ENCODE data around the gene DOHH. TPM values are rescaled to one million over a fixed set of nuclear protein-coding genes. Genes with fewer than 3 reads are reported as not detected.

Gene DOHH
- total RNA-seq, 3 donors from 2014 or later, result 11.6 to 13.4 (median 12.2) TPM

GRCh38 chr19:3444695-3445234 lies 55.7 kb downstream of the DOHH start:
- Histone ChIP-seq H3K27me3 (no peaks in the 10 kb centered on the region), H3K9me3 (no peaks in the 10 kb centered on the region), H3K27ac (no peak overlapping the region), H3K4me3 (no peak overlapping the region), H3K36me3 (no peaks in the 10 kb centered on the region), H3K4me1 (no peaks in the 10 kb centered on the region)
- TF ChIP-seq POLR2A (IDR thresholded peaks at IDR 0.05) (no peak), CTCF (IDR thresholded peaks at IDR 0.05) (no peak), POLR2AphosphoS5 (IDR thresholded peaks at IDR 0.05) (no peak)
- no peak for DNase-seq (ENCODE audit: low spot score in 2 of 2)
- intact Hi-C loops (cut with DNase I; ENCODE audit: low total_unique reads), result no loop called here

DNA sequence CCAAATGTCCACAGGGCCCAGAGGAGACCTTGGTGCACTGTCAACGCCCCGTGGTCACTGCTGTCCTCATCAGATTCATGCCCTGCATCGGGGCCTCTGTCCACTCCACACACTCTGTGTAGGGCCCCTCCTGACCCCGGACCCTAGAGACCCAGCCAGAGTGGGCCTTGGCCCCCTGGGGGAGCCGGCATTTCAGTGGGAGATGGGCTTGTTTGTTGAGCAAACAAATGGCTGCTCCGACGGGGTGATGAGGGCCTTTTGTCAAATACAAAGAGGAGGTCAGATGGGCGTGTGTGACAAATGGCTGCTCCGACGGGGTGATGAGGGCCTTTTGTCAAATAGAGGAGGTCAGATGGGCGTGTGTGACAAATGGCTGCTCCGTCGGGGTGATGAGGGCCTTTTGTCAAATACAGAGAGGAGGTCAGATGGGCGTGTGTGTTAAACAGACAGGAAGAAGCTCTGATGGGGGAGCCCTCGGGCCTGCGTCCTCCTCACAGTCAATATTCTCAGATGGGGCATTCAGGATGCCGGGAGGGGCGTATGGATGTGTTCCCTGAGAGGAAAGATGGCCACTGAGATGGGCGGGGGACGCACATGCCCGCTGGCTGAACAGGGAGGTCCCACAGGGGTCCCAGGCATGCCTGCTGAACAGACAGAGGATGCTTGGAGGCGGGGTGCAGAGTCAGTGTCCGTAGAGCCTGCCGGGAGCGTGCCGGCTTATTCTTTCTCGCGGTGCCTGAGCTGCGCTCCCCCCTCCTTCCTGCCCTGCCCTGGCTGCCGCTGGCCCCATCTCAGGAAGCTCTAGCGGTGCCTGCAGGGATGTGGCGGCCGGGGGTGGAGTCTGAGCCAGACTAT lies 56.4 kb downstream of the DOHH start:
- TF ChIP-seq POLR2AphosphoS5 (IDR thresholded peaks at IDR 0.05), result no peak
- no peak for TF ChIP-seq CTCF (IDR thresholded peaks at IDR 0.05)
- TF ChIP-seq POLR2A (IDR thresholded peaks at IDR 0.05), result no peak
- DNase-seq (ENCODE audit: low spot score in 2 of 2), result no peak
- Histone ChIP-seq H3K4me1 (no peaks in the 10 kb centered on the region), H3K27ac (peak overlapping the region in 1 of 2 donors; percentile 30), H3K4me3 (peak overlapping the region in 1 of 3 donors; percentile 2), H3K36me3 (no peaks in the 10 kb centered on the region), H3K9me3 (no peaks in the 10 kb centered on the region), H3K27me3 (no peaks in the 10 kb centered on the region)
- intact Hi-C loops (cut with DNase I; ENCODE audit: low total_unique reads), result no loop called here

GRCh38 chr19:3442487-3443071 lies 57.9 kb downstream of the DOHH start:
- Histone ChIP-seq H3K27ac (no peak overlapping the region), H3K36me3 (no peaks in the 10 kb centered on the region), H3K9me3 (no peaks in the 10 kb centered on the region), H3K4me3 (no peak overlapping the region), H3K27me3 (no peaks in the 10 kb centered on the region), H3K4me1 (no peaks in the 10 kb centered on the region)
- no peak for DNase-seq (ENCODE audit: low spot score in 2 of 2)
- TF ChIP-seq POLR2AphosphoS5 (IDR thresholded peaks at IDR 0.05) (no peak), POLR2A (IDR thresholded peaks at IDR 0.05) (no peak), CTCF (IDR thresholded peaks at IDR 0.05) (no peak)
- intact Hi-C loops (cut with DNase I; ENCODE audit: low total_unique reads), result no loop called here

GRCh38 chr19:3441986-3442329 lies 58.5 kb downstream of the DOHH start:
- no peaks in the 10 kb centered on the region for H3K36me3 ChIP-seq
- no peak for TF ChIP-seq CTCF (IDR thresholded peaks at IDR 0.05)
- no peak for TF ChIP-seq POLR2AphosphoS5 (IDR thresholded peaks at IDR 0.05)
- no peak for TF ChIP-seq POLR2A (IDR thresholded peaks at IDR 0.05)
- no peaks in the 10 kb centered on the region for H3K4me1 ChIP-seq
- H3K4me3 ChIP-seq, result no peak overlapping the region
- H3K27me3 ChIP-seq, result no peaks in the 10 kb centered on the region
- intact Hi-C loops (cut with DNase I; ENCODE audit: low total_unique reads), result no loop called here
- no peaks in the 10 kb centered on the region for H3K9me3 ChIP-seq
- no peak for DNase-seq (ENCODE audit: low spot score in 2 of 2)
- peak overlapping the region; percentile 17 to 23 for H3K27ac ChIP-seq
